GM23248 (cell line): ENCODE measurements around the gene PGBD5. TPM values are rescaled to one million over a fixed set of nuclear protein-coding genes. Genes with fewer than 3 reads are reported as not detected.

Experiments used
- DNase-seq: peaks from one replicate; pipeline ENCODE4 v3.0.0-alpha.2; 2015
- H2AFZ ChIP-seq: fragments of 200-600 bp; sonication (generic); 2 replicates; pipeline ENCODE4 v1.6.1; 2016; ENCODE audit warnings: antibody characterized with exemption
- H3F3A ChIP-seq: fragments of 200-600 bp; sonication (generic); 2 replicates; pipeline ENCODE4 v1.6.1; 2016; ENCODE audit warnings: mild to moderate bottlenecking, antibody characterized with exemption, mixed run types; ENCODE audit not compliant: insufficient read depth
- H3K27ac ChIP-seq: fragments of 200-600 bp; sonication (generic); 2 replicates; pipeline ENCODE4 v1.5.1; 2016; ENCODE audit warnings: mild to moderate bottlenecking
- H3K27me3 ChIP-seq: fragments of 200-600 bp; sonication (generic); replicated peaks from 2 replicates; pipeline ENCODE4 v1.6.1; 2016; ENCODE audit warnings: mild to moderate bottlenecking; ENCODE audit not compliant: insufficient read depth
- H3K36me3 ChIP-seq: fragments of 200-600 bp; sonication (generic); 2 replicates; pipeline ENCODE4 v1.6.1; 2016; ENCODE audit warnings: low read depth, mild to moderate bottlenecking
- H3K4me1 ChIP-seq: fragments of 200-600 bp; sonication (generic); 2 replicates; pipeline ENCODE4 v1.6.1; 2016; ENCODE audit warnings: mild to moderate bottlenecking; ENCODE audit not compliant: insufficient read depth
- H3K4me2 ChIP-seq: fragments of 200-600 bp; sonication (generic); one replicate; pipeline ENCODE4 v1.6.1; 2016; ENCODE audit warnings: mild to moderate bottlenecking; ENCODE audit not compliant: unreplicated experiment
- H3K4me3 ChIP-seq: fragments of 200-600 bp; sonication (generic); 2 replicates; pipeline ENCODE4 v1.5.1; 2016; ENCODE audit warnings: mild to moderate bottlenecking
- H3K79me2 ChIP-seq: fragments of 200-600 bp; sonication (generic); 2 replicates; pipeline ENCODE4 v1.6.1; 2016; ENCODE audit warnings: mild to moderate bottlenecking; ENCODE audit not compliant: insufficient read depth
- H3K9ac ChIP-seq: fragments of 200-600 bp; sonication (generic); 2 replicates; pipeline ENCODE4 v1.6.1; 2016; ENCODE audit warnings: mild to moderate bottlenecking
- H3K9me2 ChIP-seq: fragments of 200-600 bp; sonication (generic); 2 replicates; pipeline ENCODE4 v1.6.1; 2016; ENCODE audit warnings: mixed run types, mild to moderate bottlenecking, moderate library complexity; ENCODE audit not compliant: insufficient read depth
- H3K9me3 ChIP-seq: fragments of 200-600 bp; sonication (generic); one replicate; pipeline ENCODE4 v1.6.1; 2017; ENCODE audit warnings: low read depth
- H4K20me1 ChIP-seq: fragments of 200-600 bp; sonication (generic); 2 replicates; pipeline ENCODE4 v1.6.0; 2016; ENCODE audit not compliant: insufficient read depth
- EZH2 ChIP-seq: fragments of 200-600 bp; sonication (generic); IDR thresholded peaks from 2 replicates; pipeline ENCODE4 v1.6.1; 2018; ENCODE audit warnings: antibody characterized with exemption, mild to moderate bottlenecking; ENCODE audit not compliant: insufficient read depth, poor library complexity, severe bottlenecking
- EZH2phosphoT487 ChIP-seq: fragments of 200-600 bp; sonication (generic); IDR thresholded peaks from 2 replicates; pipeline ENCODE4 v1.6.1; 2018; ENCODE audit warnings: antibody characterized with exemption, moderate library complexity, mild to moderate bottlenecking, low read depth; ENCODE audit not compliant: insufficient read depth
- WGBS, 2 experiments: methylation state at CpG; one replicate each; pipeline ENCODE4 v1.1.6; 2015 to 2017; ENCODE audit warnings: low lambda C conversion rate in 2 of 2, low coverage in 1 of 2; ENCODE audit errors: missing lambda C conversion rate in 2 of 2; 5-methylcytosine and 5-hydroxymethylcytosine counted together
- in situ Hi-C: fragments of 300-500 bp; cut with MboI; formaldehyde crosslinking; loops from 2 replicates; pipeline ENCODE4 v1.15.0; 2020
- polyA plus RNA-seq: library from polyadenylated mRNA; unstranded; fragments of >200 nt; fragmentation: Nextera tagmentation; extraction: Ambion mirVana; gene quantifications from 2 replicates; pipeline ENCODE4 v1.2.1, GENCODE V29; 2016
- total RNA-seq: library from RNA; depleted of rRNA; stranded (reverse); fragments of >200 nt; shearing (Covaris generic); gene quantifications from 2 replicates; pipeline ENCODE4 v1.2.3, GENCODE V29; 2014

The PGBD5 gene
- total and polyA plus RNA-seq, 2 experiments from 2014 or later: 0.23 to 0.32 TPM

DNA sequence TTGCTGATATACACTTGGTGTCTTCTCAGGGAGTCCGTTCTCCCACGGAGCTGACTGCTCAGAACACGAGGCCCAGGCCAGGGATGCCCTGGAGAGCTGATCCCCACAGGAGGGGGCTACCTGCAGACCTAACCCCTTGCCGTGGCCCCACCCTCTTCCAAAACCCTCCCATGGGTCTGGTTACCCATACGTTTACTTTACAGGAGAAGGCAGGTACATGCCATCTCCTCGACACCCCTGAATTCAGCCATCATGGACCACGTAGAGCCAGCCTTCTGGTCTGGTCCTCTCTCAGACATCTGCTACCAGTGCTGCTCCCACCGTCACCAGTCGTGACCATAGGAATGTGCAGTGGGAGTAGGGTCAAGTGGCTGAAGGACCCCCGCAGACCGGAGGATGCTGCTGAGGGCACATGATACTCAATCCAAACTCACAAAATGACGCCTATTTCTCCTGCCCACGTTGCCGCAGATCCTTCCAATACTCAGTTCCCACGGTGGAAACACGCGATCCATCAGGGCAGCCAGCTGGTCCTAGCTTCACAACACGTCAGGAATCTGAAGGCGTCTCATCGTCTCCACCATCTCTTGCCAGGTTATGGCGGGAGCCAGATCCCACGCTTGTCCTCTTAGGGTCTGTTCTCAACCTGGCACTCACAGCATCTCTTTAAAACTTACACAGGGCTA, 26.7 kb downstream of the PGBD5 start:
- Histone ChIP-seq H3K9ac (no peak overlapping the region), H3K27me3 (no peaks in the 10 kb centered on the region), H3K9me3 (no peaks in the 10 kb centered on the region), H4K20me1 (no peaks in the 10 kb centered on the region), H3F3A (no peaks in the 10 kb centered on the region), H3K36me3 (no peaks in the 10 kb centered on the region), H3K9me2 (no peaks in the 10 kb centered on the region), H2AFZ (no peak overlapping the region), H3K4me3 (no peak overlapping the region), H3K27ac (no peak overlapping the region), H3K4me2 (no peak overlapping the region), H3K79me2 (no peaks in the 10 kb centered on the region), H3K4me1 (no peaks in the 10 kb centered on the region)
- in situ Hi-C loops: no loop called here
- no peak for TF ChIP-seq EZH2phosphoT487
- TF ChIP-seq EZH2: no peak
- DNase-seq: no peak
- WGBS, 2 experiments: 67% methylated on average over 22 of the region's 22 CpGs

DNA sequence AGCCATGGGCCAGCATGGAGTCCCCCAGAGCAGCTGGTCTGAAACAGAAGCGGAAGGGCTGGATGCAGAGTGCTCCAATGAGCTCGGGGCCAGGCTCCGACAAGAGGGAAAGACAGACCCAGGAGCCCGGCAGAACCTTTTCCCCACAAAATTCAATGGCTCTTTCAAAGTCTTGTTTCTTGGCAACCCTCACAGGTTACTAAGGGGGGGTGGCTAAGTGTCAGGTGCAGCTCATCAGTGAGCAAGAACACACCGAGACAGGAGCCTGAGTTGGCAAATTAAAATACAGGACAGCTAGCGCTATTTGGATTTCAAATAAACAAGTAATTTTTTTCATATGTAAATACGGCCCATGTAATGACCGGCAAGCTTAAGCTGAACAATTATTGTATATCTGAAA, 27.3 kb downstream of the PGBD5 start:
- Histone ChIP-seq H3K4me1 (no peaks in the 10 kb centered on the region), H3K27me3 (no peaks in the 10 kb centered on the region), H3K9me3 (no peaks in the 10 kb centered on the region), H4K20me1 (no peaks in the 10 kb centered on the region), H3K9ac (no peak overlapping the region), H3K4me2 (no peak overlapping the region), H2AFZ (no peak overlapping the region), H3K27ac (no peak overlapping the region), H3K4me3 (no peak overlapping the region), H3F3A (no peaks in the 10 kb centered on the region), H3K79me2 (no peaks in the 10 kb centered on the region), H3K36me3 (no peaks in the 10 kb centered on the region), H3K9me2 (no peaks in the 10 kb centered on the region)
- 68 to 69% methylated on average over 8 of the region's 8 CpGs for WGBS, 2 experiments
- in situ Hi-C loops: no loop called here
- DNase-seq: no peak
- TF ChIP-seq EZH2phosphoT487 (no peak), EZH2 (no peak)

DNA sequence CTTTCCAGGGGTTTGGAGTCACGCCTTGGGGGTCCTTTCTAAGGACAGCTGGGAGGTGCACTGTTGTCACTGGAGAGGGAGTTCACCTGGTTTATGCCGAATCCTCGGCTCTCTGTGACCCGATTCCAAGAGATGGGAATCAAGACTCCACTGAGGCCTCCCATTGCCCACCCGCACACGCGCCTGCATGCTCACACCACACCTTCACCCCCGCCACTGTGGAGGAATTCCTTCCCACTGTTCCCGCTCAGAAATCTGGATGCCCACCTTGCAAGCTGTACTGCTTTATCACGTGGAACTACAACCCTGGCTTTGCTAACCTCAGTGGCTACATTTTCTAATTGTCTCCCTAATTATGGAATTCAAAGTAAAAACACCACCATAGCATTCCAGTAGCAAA, 29.2 kb downstream of the PGBD5 start:
- Histone ChIP-seq H3K27me3 (no peaks in the 10 kb centered on the region), H3K79me2 (no peaks in the 10 kb centered on the region), H3K9me3 (no peaks in the 10 kb centered on the region), H3K9ac (no peak overlapping the region), H3K27ac (no peak overlapping the region), H3K4me2 (no peak overlapping the region), H3F3A (no peaks in the 10 kb centered on the region), H4K20me1 (no peaks in the 10 kb centered on the region), H3K4me1 (no peaks in the 10 kb centered on the region), H3K9me2 (no peaks in the 10 kb centered on the region), H3K4me3 (no peak overlapping the region), H2AFZ (no peak overlapping the region), H3K36me3 (no peaks in the 10 kb centered on the region)
- TF ChIP-seq EZH2: no peak
- no peak for TF ChIP-seq EZH2phosphoT487
- 48 to 49% methylated on average over 10 of the region's 10 CpGs for WGBS, 2 experiments
- DNase-seq: no peak
- in situ Hi-C loops: no loop called here

DNA sequence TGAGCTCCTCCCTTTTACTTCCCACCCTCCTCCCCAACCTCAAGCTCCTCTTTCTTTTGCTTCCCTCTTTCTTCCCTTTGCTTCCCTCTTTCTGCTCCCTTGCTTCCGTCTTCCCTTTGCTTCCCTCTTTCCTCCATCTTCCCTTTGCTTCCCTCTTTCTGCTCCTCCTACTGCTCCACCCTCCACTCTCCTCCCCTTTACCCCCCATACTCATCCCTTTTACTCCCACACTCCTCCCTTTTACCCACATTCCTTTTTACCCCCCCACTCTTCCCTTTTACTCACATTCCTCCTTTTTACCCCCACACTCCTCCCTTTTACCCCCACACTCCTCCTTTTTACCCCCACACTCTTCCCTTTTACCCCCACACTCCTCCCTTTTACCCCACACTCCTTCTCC, 30.2 kb downstream of the PGBD5 start:
- H4K20me1 ChIP-seq: no peaks in the 10 kb centered on the region
- no peak overlapping the region for H3K4me3 ChIP-seq
- H3K4me1 ChIP-seq: no peaks in the 10 kb centered on the region
- H3K36me3 ChIP-seq: no peaks in the 10 kb centered on the region
- no peaks in the 10 kb centered on the region for H3K79me2 ChIP-seq
- H3F3A ChIP-seq: no peaks in the 10 kb centered on the region
- H3K27me3 ChIP-seq: no peaks in the 10 kb centered on the region
- no peak overlapping the region for H3K9ac ChIP-seq
- TF ChIP-seq EZH2phosphoT487 (no peak), EZH2 (no peak)
- H3K9me2 ChIP-seq: no peaks in the 10 kb centered on the region
- H3K27ac ChIP-seq: no peak overlapping the region
- WGBS, 2 experiments: 44 to 63% methylated on average over 1 of the region's 1 CpG
- DNase-seq: no peak
- no peak overlapping the region for H2AFZ ChIP-seq
- in situ Hi-C loops: no loop called here
- no peak overlapping the region for H3K4me2 ChIP-seq
- H3K9me3 ChIP-seq: no peaks in the 10 kb centered on the region

DNA sequence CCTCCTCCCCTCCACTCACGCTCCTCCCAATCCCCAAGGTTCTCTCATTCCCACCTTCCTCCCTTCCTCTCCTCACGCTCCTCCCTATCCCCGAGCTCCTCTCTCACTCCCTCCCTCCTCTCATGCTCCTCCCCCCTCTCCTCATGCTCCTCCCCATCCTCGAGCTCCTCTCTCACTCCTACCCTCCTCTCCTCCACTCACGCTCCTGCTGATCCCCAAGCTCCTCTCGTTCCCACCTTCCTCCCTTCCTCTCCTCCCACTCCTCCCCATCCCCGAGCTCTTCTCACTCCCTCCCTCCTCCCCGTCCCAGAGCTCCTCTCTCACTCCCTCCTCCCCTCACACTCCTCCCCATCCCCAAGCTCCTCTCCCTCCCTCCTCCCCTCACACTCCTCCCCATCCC, 31.4 kb downstream of the PGBD5 start:
- WGBS, 2 experiments: 59% methylated on average over 8 of the region's 8 CpGs; no CpG with 5 or more reads in 1 of the 2 experiments

More for the DNA sequence above, 31.4 kb downstream of the PGBD5 start:
- Histone ChIP-seq H3F3A (no peaks in the 10 kb centered on the region), H2AFZ (no peak overlapping the region), H3K27ac (no peak overlapping the region), H3K36me3 (no peaks in the 10 kb centered on the region), H3K9me2 (no peaks in the 10 kb centered on the region), H4K20me1 (no peaks in the 10 kb centered on the region), H3K4me1 (no peaks in the 10 kb centered on the region), H3K79me2 (no peaks in the 10 kb centered on the region), H3K9me3 (no peaks in the 10 kb centered on the region), H3K4me3 (no peak overlapping the region), H3K9ac (no peak overlapping the region), H3K4me2 (no peak overlapping the region), H3K27me3 (no peaks in the 10 kb centered on the region)
- in situ Hi-C loops: no loop called here
- no peak for TF ChIP-seq EZH2phosphoT487
- no peak for TF ChIP-seq EZH2
- DNase-seq: no peak
